ENCODE measurements around the gene CDH23. TPM values are rescaled to one million over a fixed set of nuclear protein-coding genes. Genes with fewer than 3 reads are reported as not detected.

The CDH23 gene
- total RNA-seq, 4 donors from 2014 or later = 0.72 to 4.1 (median 2.2) TPM

DNA sequence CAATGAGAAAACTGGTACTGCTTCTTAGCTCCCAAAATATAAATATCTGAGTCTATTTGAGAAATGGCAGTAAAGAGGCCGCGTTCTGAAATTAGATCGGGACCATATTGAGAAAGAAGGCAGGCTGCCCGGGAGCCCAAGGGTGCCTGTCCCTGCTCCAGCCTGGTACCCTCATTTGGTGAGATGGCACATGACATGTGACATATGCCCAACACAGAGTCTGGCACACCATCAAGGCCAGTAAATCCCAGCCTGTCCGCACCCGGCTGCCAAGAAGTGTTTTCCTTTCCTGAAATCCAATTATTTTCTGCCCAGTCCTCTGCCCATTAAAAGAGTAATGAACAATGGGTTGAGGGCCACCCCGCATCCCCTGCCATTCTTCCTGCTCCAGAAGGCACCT lies 66.4 kb downstream of the CDH23 start:
- H3K27me3 ChIP-seq = no peaks in the 10 kb centered on the region
- no peaks in the 10 kb centered on the region for H3K4me1 ChIP-seq
- DNase-seq (ENCODE audit: low spot score in 2 of 2) = no peak
- no peak overlapping the region for H3K27ac ChIP-seq
- no peaks in the 10 kb centered on the region for H3K9me3 ChIP-seq
- TF ChIP-seq POLR2AphosphoS5 (IDR thresholded peaks at IDR 0.05) = no peak
- no peak for TF ChIP-seq POLR2A (IDR thresholded peaks at IDR 0.05)
- TF ChIP-seq CTCF (IDR thresholded peaks at IDR 0.05) = no peak
- TF ChIP-seq EP300 (IDR thresholded peaks at IDR 0.05) = no peak
- H3K36me3 ChIP-seq = no peaks in the 10 kb centered on the region
- no peak overlapping the region for H3K4me3 ChIP-seq
- 90% methylated on average over 7 of the region's 7 CpGs for WGBS

GRCh38 chr10:71465551-71466252 lies 69.0 kb downstream of the CDH23 start:
- Histone ChIP-seq H3K4me3 (no peak overlapping the region), H3K9me3 (no peaks in the 10 kb centered on the region), H3K27me3 (no peaks in the 10 kb centered on the region), H3K36me3 (no peaks in the 10 kb centered on the region), H3K4me1 (no peaks in the 10 kb centered on the region), H3K27ac (no peak overlapping the region)
- 80% methylated on average over 17 of the region's 18 CpGs for WGBS
- DNase-seq (ENCODE audit: low spot score in 2 of 2) = no peak
- no peak for TF ChIP-seq EP300 (IDR thresholded peaks at IDR 0.05)
- no peak for TF ChIP-seq POLR2A (IDR thresholded peaks at IDR 0.05)
- no peak for TF ChIP-seq POLR2AphosphoS5 (IDR thresholded peaks at IDR 0.05)
- no peak for TF ChIP-seq CTCF (IDR thresholded peaks at IDR 0.05)

DNA sequence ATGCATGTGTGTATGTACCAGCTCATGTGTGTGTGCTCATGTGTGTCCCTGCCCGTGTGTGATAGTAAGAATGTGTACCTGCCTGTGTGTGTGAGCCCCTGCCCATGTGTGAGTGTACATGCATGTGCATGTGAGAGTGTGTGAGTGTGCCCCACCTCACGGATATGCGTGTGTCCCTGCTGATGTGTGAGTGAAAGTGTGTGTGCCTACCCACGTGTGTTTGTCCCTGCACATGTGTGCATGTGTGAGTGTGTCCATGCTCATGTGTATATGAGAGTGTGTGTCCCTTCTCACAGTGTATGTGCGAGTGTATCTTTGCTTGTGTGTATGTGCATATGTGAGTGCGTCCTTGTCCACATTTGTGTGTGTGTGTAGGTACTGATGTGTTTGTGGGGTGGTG lies 69.6 kb downstream of the CDH23 start:
- Histone ChIP-seq H3K27ac (no peak overlapping the region), H3K4me1 (no peaks in the 10 kb centered on the region), H3K27me3 (no peaks in the 10 kb centered on the region), H3K36me3 (no peaks in the 10 kb centered on the region), H3K9me3 (no peaks in the 10 kb centered on the region), H3K4me3 (no peak overlapping the region)
- DNase-seq (ENCODE audit: low spot score in 2 of 2) = no peak
- TF ChIP-seq CTCF (IDR thresholded peaks at IDR 0.05) = no peak
- TF ChIP-seq POLR2A (IDR thresholded peaks at IDR 0.05) = no peak
- TF ChIP-seq POLR2AphosphoS5 (IDR thresholded peaks at IDR 0.05) = no peak
- no peak for TF ChIP-seq EP300 (IDR thresholded peaks at IDR 0.05)
- 87% methylated on average over 5 of the region's 6 CpGs for WGBS

- no peak for DNase-seq (ENCODE audit: low spot score in 2 of 2)
- no peaks in the 10 kb centered on the region for H3K36me3 ChIP-seq
- H3K4me3 ChIP-seq = no peak overlapping the region
- H3K27me3 ChIP-seq = no peaks in the 10 kb centered on the region
- no peaks in the 10 kb centered on the region for H3K9me3 ChIP-seq
- TF ChIP-seq EP300 (IDR thresholded peaks at IDR 0.05) (no peak), POLR2A (IDR thresholded peaks at IDR 0.05) (no peak), POLR2AphosphoS5 (IDR thresholded peaks at IDR 0.05) (no peak), CTCF (IDR thresholded peaks at IDR 0.05) (no peak)
- H3K4me1 ChIP-seq = peaks cover 2% of the 10 kb centered on the region
- 88% methylated on average over 7 of the region's 7 CpGs for WGBS
- H3K27ac ChIP-seq = no peak overlapping the region
Measured at GRCh38 chr10:71467161-71467560, 70.4 kb downstream of the CDH23 start.

GRCh38 chr10:71467569-71468362 lies 71.0 kb downstream of the CDH23 start:
- 93% methylated on average over 9 of the region's 9 CpGs for WGBS
- Histone ChIP-seq H3K4me3 (no peak overlapping the region), H3K4me1 (peaks cover 6% of the 10 kb centered on the region), H3K27me3 (no peaks in the 10 kb centered on the region), H3K9me3 (no peaks in the 10 kb centered on the region), H3K27ac (no peak overlapping the region), H3K36me3 (no peaks in the 10 kb centered on the region)
- TF ChIP-seq POLR2AphosphoS5 (IDR thresholded peaks at IDR 0.05) (no peak), EP300 (IDR thresholded peaks at IDR 0.05) (no peak), CTCF (IDR thresholded peaks at IDR 0.05) (no peak), POLR2A (IDR thresholded peaks at IDR 0.05) (no peak)
- DNase-seq (ENCODE audit: low spot score in 2 of 2) = no peak

Measured in suprapubic skin (tissue), 4 donors.